HG03354 (cell line): ENCODE measurements around the gene PRELID1.
A peak's percentile ranks its signal among the peaks of the same experiment; 100 is the strongest.
"Not testable (repeated sequence)": the region's sequence is repeated elsewhere in the genome, so short reads cannot be mapped to it uniquely, and the experiment has no call there.

ENCODE experiments used
- ATAC-seq: cut with Tn5 transposase; IDR thresholded peaks from one replicate; pipeline ENCODE4 v1.9.1; 2021; ENCODE audit warnings: mild to moderate bottlenecking; ENCODE audit not compliant: unreplicated experiment, poor library complexity, severe bottlenecking

Gene PRELID1

GRCh38 chr5:177297922-177298321, 5.7 kb upstream of the PRELID1 start:
- ATAC-seq, result no peak

GRCh38 chr5:177299697-177300096, 3.9 kb upstream of the PRELID1 start:
- ATAC-seq, result no peak

- peak; percentile 43 for ATAC-seq
Measured at GRCh38 chr5:177300236-177300880, 3.2 kb upstream of the PRELID1 start.

GRCh38 chr5:177300951-177301350, 2.6 kb upstream of the PRELID1 start:
- ATAC-seq, result no peak

GRCh38 chr5:177301503-177302165, 2.0 kb upstream of the PRELID1 start:
- no peak for ATAC-seq

GRCh38 chr5:177302354-177303110, 1.1 kb upstream of the PRELID1 start:
- ATAC-seq, result no peak

- ATAC-seq, result peak; percentile 7
Measured at GRCh38 chr5:177303925-177304391, 359 bp downstream of the PRELID1 start.

GRCh38 chr5:177304392-177305119, 957 bp downstream of the PRELID1 start:
- ATAC-seq, result no peak

GRCh38 chr5:177306103-177306640, 2.6 kb downstream of the PRELID1 start:
- ATAC-seq, result not testable (repeated sequence)

GRCh38 chr5:177306674-177307543, 3.3 kb downstream of the PRELID1 start:
- no peak for ATAC-seq

GRCh38 chr5:177307544-177308363, 4.2 kb downstream of the PRELID1 start:
- no peak for ATAC-seq

- no peak for ATAC-seq
Measured at GRCh38 chr5:177308740-177309139, 5.1 kb downstream of the PRELID1 start.

- no peak for ATAC-seq
Measured at GRCh38 chr5:177309351-177310191, 6.0 kb downstream of the PRELID1 start.

GRCh38 chr5:177310332-177310731, 6.7 kb downstream of the PRELID1 start:
- no peak for ATAC-seq

GRCh38 chr5:177310757-177311391, 7.3 kb downstream of the PRELID1 start:
- ATAC-seq, result peak; percentile 28

GRCh38 chr5:177311392-177311722, 7.8 kb downstream of the PRELID1 start:
- peak; percentile 3 for ATAC-seq
